GM18505 (cell line): ENCODE data around the gene RPS19.

Experiments used
- ATAC-seq: cut with Tn5 transposase; IDR thresholded peaks from one replicate; pipeline ENCODE4 v1.9.1; 2021; ENCODE audit not compliant: unreplicated experiment
- POLR2A ChIP-seq: IDR thresholded peaks from 4 replicates; pipeline ENCODE4 v1.6.1; 2011; ENCODE audit warnings: borderline replicate concordance; ENCODE audit not compliant: insufficient read depth, insufficient read length; ENCODE audit errors: extremely low read depth

RPS19 gene

GRCh38 chr19:41889896-41890295 lies 29.8 kb downstream of the RPS19 start:
- no peak for ATAC-seq
- TF ChIP-seq POLR2A = no peak

- no peak for TF ChIP-seq POLR2A
- ATAC-seq = no peak
Observed at GRCh38 chr19:41890936-41891335, 30.9 kb downstream of the RPS19 start.

GRCh38 chr19:41892173-41892902 lies 32.3 kb downstream of the RPS19 start:
- TF ChIP-seq POLR2A = no peak
- no peak for ATAC-seq

GRCh38 chr19:41893899-41894298 lies 33.8 kb downstream of the RPS19 start:
- ATAC-seq = no peak
- TF ChIP-seq POLR2A = no peak

- ATAC-seq = no peak
- no peak for TF ChIP-seq POLR2A
Observed at GRCh38 chr19:41894350-41894749, 34.3 kb downstream of the RPS19 start.

GRCh38 chr19:41895745-41896580 lies 35.9 kb downstream of the RPS19 start:
- TF ChIP-seq POLR2A = no peak
- no peak for ATAC-seq

GRCh38 chr19:41896581-41896942 lies 36.5 kb downstream of the RPS19 start:
- no peak for ATAC-seq
- no peak for TF ChIP-seq POLR2A

- ATAC-seq = no peak
- no peak for TF ChIP-seq POLR2A
Observed at GRCh38 chr19:41897181-41897580, 37.1 kb downstream of the RPS19 start.

GRCh38 chr19:41897820-41898219 lies 37.8 kb downstream of the RPS19 start:
- TF ChIP-seq POLR2A = no peak
- no peak for ATAC-seq

- TF ChIP-seq POLR2A = no peak
- ATAC-seq = no peak
Observed at GRCh38 chr19:41898235-41898634, 38.2 kb downstream of the RPS19 start.

GRCh38 chr19:41901707-41902360 lies 41.8 kb downstream of the RPS19 start:
- TF ChIP-seq POLR2A = no peak
- ATAC-seq = no peak

GRCh38 chr19:41902594-41902993 lies 42.5 kb downstream of the RPS19 start:
- no peak for ATAC-seq
- TF ChIP-seq POLR2A = no peak

- ATAC-seq = no peak
- TF ChIP-seq POLR2A = no peak
Observed at GRCh38 chr19:41903193-41903953, 43.3 kb downstream of the RPS19 start.

GRCh38 chr19:41904118-41904870 lies 44.2 kb downstream of the RPS19 start:
- TF ChIP-seq POLR2A = no peak
- no peak for ATAC-seq
